NCI-H146 (cell line): ENCODE results near the gene FIGN.

Experiments
- DNase-seq: peaks from one replicate; lab custom pipeline; 2025; lab: John Stamatoyannopoulos, UW

The FIGN gene

DNA sequence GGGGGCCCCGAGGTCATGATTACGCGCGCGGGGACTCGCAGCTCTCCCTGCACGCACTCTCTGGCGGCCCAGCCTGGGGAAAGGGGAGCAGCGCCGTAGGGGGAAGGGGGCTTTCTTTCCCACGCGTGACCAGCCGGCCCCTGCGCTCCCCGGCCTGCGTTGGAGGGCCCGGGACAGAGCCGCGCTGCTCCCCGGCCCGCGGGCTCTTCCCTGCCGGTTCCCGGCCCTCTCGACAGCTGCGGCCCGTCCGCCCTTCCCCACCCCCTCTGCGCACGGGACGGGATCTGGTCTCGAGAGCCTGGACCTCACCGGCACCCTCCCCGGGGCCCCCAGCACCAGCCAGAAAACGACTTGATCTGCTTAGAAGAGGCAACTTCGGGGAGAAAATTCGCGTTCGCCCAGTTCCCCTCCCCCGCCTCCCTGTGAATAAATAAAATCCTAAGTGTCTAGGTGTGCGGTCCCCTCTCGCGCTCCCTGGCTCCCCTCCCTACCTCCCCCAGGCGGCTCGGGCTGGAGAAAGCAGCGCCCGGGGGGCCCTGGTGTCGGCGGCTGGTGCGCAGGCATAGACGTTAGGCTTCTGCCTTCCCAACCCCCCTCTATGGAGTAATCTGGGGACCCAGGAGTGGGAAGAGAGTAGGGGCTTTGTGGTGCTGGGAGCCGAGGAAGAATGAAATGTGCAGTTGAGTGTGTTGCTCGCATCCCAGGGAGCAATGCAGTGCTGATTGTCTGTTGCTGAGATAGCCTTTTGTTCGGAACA is 803 bp upstream of the FIGN start:
- no peak for DNase-seq

DNA sequence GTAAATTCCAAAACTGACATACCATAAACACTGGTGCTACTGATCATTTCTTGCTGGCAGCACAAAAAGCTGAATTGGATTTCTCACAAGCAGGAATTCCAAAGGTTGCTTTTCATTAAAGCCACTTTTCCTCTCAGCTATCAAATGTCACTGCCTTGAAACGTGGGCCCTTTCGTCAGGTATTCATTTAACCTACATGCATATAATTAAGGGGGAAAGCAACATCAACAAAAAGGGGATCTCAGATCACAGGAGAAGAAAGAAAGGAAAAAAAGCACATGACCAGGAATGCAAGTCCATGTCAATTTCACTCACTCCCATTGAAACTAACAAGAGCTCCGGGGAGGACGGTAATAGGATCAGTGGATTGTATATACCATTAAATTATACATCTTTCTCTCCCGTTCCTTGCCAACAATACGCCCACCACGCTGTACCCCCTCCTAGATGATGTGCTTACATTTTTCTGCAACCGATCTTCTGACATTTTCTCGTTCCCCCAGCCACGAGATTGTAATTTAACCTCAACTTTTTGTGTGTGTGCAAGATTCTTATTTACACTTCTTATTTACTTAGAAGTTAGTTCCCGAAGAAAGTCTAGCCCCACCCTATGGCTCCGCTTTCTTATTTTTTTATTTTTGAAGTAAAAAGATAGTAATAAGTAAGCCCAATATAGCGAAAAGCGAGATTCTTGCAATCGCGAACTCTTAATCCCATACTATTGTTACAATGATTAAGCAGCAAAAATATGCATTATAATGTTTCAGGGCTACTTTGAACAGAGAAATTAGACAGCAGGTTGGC is 725 bp downstream of the FIGN start:
- no peak for DNase-seq

DNA sequence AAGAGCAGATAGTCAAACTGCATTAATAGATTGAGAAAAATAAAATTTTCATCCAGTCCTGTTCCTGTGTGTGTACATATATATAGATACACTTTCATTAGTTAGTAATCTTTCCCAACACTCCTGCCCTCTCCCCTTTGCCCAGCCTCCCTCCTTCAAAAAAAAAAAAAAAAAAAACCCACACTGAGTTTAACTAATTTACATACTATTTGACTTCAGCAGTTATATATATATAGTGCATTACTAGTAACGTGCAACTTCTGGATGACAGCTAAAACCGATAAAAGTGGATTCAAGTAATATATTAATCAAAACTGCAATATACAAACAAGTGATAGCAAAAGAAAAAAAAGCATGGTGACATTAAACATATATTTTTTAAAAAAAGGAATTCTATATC is 1.4 kb downstream of the FIGN start:
- no peak for DNase-seq

DNA sequence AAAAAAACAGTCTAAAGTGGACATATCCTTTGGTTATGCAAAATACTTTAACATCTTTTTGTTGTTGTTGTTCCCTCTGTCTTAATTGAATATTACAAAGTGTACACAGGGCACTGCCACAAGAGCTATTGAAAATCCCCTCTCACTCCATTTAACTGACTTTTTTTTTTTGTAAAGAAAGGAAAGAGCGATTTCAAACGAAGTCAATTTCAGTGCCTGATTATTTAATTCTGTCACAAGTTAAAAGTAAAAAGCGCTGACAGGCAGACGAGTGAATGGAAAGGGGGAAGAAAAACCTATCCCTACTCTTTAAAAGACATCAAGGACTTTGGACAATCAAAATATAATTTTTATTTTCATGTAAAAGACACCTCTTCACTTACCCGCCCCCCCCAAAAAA is 1.9 kb downstream of the FIGN start:
- no peak for DNase-seq

DNA sequence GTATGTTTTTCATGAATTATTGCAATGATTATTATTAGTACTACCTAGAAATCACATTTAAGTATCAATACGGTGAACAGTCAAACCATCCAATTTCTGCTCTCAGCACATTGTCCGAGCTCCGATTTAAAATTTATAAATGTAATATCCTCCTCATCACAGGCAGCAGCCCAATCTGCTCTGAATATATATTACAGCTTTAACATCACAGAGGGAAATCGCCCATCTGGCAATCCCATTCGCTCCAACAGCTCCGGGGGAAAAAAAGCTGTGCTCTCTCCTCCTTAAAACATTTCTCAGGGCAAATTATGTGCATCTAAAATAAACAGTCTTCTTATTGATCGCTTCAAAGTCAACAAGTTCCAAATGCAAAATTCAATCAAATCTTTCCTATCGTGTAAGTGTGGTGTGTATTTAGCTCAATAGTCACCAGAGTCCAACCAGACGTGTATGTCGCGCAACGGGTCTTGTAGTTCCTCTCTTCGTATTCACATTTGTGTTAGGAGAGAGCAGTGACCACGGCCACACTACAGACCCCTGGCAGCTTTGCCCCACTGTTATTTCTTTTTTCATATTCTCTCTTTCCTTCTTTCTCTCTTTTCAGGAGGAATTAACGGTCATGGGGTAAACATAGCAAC is 2.4 kb downstream of the FIGN start:
- DNase-seq, result no peak

DNA sequence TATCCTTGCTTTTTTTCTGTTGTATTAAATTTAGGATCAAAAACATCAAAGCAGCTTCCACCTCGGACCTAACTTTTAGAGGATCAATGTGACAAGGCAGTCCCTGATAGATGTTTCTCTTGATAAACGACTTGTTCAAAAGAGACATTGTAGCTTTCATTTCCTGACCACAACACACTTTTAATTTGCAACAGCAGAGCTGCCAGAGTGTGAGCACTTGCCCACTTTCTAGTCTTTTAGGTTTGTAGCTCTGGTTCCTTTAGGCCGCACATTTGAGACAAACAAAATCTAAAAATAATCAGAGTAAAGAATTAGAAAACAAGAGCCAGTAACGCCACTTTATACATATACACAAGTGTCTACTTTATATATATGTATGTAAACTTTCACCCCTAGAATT is 3.1 kb downstream of the FIGN start:
- DNase-seq, result no peak

DNA sequence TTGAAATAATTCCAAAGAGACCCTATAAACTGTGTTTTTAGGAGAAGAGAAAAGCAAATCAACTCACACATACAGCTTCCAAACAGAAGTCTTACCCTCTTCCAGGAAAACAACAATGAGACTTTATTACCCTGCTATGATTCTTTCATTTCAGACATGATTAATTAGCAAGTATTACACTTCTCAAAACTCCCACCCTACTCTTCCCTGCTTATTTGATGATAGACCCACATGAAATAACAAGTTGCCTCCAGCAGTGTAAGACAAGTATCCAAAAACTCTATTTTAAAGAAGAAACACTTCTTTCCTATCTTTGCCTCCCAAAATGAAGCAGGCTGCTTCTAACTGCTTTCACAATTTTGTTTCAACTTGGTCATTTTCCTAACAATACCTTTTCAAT is 4.1 kb downstream of the FIGN start:
- DNase-seq, result no peak

DNA sequence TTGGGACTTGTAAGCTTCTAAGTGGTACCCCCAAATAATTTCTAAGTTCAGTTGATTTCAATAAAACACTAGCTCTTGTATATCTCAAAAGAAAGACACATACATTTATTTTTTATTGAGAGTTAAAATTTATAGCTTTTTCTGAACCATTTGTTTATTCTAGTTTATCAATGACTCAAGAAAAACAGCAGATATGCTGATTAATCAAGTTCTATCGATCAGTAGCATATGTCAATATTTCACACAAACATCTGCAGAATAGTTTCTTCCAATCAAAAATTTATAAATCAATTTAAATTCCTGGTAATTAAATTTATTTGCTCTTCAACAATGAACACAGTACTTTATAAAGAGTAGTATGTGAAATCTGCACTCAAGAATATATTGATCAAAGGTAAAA is 5.3 kb downstream of the FIGN start:
- no peak for DNase-seq

DNA sequence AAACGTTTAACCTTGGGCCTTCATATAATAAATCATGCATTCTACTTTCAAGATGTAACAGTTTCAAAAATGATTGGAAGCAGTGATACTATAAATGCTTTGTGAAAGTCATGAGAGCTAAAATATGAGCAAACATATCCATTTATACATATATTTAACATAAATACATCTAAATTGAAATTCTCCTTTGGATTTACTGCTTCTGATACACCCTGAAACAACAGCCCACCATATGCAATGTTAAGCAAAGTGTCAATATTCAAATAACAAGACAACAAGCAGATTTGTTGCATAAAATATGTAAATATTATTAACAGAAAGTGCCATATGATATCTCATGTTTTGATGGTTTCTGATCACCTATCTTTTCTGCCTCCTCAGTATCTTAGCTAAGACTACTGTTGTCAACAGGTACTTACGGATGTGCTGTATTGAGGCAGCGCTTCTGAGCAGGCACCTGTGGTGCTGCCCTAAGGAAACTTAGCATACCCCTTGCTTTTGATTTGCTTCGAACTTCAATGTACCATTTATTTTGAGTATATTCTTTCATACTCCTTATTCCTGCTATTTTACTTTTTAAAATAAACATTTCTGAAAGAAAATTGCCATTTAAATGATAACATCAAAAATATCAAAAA is 6.1 kb downstream of the FIGN start:
- DNase-seq, result no peak

DNA sequence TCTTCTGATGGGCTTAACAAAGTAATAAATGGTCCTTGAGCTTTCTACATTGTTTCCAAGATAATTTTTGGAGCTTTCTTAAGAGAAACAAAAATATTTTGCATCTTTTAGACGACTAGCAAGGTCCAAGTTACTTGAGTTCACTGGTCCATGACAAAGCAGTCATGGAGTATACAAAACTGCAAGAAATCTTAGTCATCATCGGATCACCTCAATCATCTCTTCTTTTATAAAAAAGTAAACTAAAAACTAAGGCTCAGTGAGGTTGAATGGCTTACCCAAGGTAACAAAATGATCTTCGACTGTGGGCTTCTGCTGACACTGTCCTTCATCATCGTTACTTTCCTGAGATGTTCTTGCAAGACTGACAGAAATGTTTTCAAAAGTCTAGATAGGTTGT is 11.9 kb downstream of the FIGN start:
- no peak for DNase-seq

DNA sequence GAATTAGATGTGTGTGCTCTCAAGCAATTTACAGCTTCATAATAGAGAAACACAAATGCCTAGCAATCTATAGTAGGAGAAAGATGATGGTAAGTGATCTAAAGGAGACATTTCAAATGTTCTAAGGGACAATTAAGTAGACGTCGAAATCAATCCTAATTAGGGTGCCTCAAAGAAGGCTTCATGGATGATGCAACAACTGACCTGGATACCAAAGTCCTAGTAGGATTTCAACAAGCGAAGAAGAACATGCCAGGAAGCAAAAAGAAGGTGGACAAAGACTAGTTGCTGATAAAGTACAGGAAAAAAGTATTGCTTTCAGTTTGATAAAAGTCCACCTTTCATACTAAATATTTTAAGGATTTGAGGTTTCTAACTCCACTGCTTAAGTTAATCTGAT is 12.5 kb downstream of the FIGN start:
- no peak for DNase-seq

DNA sequence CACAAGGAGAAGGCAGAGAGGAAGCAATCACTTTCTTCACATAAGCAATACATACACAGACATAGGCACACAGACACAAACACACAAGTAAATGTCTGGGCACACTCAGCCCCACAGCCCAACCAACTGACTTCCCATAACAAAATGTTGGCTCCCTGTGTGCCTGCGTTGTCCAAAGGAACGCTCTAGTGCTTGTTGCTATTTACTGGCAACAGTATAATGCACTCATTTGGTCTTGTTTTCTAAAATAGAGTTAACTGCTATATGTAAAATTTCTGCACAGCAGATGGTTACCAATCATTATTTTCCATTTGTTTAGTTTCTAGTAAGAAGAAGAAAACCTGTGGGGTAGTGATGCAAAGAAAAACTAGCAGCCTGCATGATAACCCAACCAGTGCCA is 16.5 kb downstream of the FIGN start:
- DNase-seq, result no peak

DNA sequence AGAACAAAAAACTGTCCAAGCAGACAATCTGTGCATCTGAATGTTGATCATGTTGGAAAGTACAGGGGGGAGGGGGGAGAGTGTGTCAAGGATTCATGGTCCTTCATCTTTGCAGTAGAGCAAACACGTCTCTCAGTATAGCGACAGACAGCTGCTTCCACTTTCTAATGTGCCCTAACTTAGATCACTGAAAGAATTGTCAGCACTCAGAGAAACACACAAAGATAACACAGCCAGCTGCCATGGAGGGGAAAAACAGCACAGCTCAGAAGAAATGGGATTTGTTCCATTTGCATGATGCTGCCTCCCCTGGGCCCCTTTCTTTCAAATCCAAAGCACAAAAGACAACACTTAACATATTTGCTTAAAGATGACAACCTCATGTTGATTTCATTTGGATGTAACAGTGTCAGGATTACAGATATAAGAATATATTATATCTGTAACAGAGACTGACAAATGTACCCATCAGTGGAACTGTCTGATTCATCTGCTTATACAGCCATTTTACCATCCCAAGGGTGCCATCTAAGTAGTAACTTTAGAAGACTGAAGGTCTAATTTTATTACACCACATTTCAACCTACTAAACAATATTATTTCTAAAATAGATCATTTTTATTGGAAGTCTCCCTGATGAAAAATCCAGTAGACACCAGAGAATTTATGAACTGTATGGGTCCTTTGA is 17.7 kb downstream of the FIGN start:
- DNase-seq, result no peak

DNA sequence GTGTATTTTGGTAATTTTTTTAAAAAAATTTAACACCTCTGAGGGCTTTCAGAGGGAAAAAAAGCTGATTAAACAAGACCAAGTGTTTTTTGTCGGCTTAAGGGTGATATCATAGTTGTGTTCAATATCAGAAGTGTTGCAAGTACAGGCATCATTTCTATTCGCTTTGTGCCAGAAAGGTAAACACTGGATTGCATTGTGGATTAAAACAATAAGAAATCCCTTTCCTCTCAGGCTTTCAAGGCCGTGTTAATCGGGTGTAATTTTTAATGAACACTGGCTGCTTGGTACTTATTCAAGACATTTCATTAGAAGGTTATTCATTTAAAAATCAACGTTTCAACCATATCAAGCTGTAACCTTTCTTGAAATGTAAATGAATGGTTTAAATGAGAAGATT is 18.3 kb downstream of the FIGN start:
- no peak for DNase-seq

DNA sequence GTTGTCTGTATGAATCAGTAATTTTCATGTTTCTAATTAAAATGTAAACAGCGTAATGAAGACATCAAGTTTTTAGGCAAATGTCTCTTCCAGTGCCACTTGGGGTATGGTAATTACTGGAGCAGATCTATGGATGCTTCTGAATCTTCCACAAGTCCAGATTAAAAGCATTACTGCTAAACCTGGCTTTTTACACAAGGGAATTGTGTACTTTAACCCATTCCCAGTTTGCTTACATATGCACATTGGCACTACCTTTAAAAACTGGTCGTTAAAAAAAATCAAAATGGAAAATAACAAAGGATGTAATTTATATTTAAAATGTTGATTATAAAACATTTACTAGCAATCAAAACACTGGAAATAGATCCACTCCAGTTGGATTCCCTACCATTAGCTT is 19.7 kb downstream of the FIGN start:
- no peak for DNase-seq

DNA sequence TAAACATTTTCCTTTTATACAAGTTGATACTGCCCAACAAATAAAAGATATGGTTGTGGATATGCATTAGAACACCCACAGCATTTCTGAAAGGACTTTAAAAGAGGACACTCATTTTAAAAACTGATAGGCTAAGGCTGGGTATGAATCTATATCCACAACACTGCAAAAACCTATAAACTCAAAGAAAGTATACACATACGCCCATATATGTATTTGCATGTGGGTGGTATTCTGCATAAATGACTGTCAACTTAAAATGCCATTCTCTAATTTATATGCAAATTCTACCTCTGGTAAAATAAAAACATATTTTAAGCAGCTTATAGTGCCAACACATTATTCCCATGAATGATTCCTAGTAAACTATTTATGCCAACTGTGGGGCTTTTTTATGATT is 20.1 kb downstream of the FIGN start:
- DNase-seq, result no peak

DNA sequence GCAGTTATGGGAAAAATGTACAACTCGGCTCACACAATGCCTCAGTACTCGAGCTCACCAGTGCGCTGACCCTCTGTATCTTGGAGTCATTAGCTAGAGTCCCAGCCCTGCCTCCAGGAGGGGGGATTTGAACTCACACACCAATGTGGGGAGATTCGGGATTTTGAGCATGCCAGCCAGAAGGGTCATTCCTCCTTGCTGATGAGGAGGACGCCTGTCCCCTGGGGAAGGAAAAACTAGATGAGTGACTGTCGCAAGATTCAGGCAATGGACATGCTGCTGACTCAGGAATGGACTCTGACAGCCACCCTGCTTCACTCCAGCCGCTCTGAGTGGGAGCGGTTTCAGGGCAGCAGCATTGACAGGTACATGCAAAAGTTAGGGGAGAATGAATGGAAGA is 20.6 kb downstream of the FIGN start:
- no peak for DNase-seq

DNA sequence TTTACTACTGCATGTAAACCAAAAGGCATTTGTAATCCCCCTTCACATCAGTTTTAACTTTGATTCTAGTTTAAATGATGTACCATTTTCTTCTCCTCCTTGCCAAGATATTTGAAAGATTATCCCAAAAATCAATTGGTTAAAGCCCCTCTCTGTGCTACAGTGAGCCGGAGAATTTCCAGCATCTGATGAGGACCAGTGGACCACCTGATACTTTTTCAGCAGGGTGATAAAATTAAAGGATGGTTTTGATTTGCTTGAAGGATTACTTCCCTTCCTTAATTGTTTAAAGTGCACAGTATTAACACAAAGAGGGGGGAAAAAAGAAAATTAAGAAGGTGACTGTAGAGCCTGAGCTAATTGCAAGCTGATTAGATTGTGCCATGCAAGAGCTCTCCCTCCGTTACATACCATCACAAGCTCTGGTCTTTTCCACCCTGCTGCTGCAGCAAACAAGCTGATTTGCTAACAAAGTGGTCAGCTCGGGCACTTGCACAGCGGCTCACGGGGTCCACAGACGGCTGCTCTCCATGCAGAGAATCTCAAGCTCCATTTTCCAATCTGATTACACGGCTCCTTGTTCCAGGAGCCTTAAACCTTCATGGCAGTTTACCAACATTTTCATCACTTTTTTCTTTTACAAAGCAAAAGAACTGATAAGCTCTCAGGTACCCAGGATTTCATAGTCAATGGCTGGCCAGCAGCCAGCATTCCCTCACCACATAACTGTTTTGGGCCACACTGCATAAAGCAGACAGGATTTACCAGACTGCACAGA is 22.1 kb downstream of the FIGN start:
- DNase-seq, result no peak

DNA sequence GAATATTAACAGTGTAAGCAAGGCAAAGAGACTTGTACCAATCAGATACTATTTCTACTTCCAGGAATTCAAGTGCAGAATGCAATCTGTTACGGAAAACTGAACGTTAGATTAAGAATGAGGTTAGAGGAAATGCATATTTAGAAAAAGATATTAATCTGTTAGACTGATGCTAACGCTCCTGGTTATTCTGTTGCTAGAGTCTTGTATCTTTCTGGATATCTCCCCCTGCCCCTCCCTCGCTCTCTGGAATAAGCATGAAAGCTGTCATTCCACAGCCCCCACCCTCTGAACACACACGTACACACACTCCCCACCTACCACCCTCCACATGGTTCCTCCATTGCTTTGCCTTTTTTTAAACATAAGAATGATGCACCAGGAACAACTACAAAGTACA is 24.1 kb downstream of the FIGN start:
- no peak for DNase-seq

DNA sequence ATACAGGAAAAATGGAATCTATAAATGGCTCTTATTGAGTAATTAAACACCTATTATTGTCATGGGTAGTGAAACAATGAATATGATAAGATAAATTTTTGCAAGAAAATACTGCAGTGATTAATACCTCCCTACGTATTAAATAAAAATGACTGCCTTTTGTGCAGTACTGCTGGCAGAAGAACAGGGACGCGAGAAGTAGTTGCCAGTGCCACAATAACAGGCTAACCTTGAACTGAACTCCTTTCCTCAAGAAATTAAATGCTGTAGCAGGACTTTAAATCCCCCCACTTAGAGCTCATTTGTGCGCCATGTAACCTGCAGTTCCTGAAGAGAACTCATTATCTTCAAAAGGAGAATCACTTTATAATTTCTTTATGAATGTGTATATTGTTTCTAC is 24.6 kb downstream of the FIGN start:
- no peak for DNase-seq

DNA sequence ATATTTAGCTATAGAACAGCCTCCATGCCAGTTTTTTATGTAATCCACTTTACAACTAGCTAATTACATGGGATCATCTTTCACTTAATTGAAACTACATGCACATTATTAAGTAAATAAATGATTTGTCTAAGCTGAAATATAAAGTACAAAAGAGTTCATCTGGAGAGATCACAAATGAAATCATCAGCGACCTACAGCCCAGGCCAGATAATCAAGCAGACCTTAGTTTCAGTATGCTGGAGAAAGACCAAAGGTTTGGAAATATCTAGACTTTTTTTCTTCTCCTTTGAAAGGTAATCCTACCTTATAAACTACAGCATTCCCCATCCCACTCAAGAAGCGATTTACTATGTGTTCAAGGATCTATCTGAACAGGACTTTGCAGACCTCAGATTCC is 26.5 kb downstream of the FIGN start:
- no peak for DNase-seq
